Neural cell (in vitro differentiated cells): Measurements from ENCODE around the gene PTPRG. TPM values are rescaled to one million over a fixed set of nuclear protein-coding genes. Genes with fewer than 3 reads are reported as not detected.

Experiments used
- H2AFZ ChIP-seq: fragments of 200-600, 300-800 bp; sonication (generic), shearing (Covaris generic); 2 replicates; pipeline ENCODE4 v1.6.0; 2014; ENCODE audit warnings: low read depth, mild to moderate bottlenecking, antibody characterized with exemption, low read length, moderate library complexity
- H3F3A ChIP-seq: fragments of 200-600 bp; shearing (Covaris generic); 2 replicates; pipeline ENCODE4 v1.6.1; 2016; ENCODE audit warnings: mild to moderate bottlenecking, moderate library complexity, mixed read lengths, antibody characterized with exemption, low read length; ENCODE audit not compliant: insufficient read depth, poor library complexity, severe bottlenecking
- H3K27ac ChIP-seq: fragments of 200-600, 300-800 bp; sonication (generic), shearing (Covaris generic); 2 replicates; pipeline ENCODE4 v1.5.1; 2014; ENCODE audit warnings: mild to moderate bottlenecking, low read length, moderate library complexity
- H3K27me3 ChIP-seq: fragments of 300-800, 200-600 bp; sonication (generic), shearing (Covaris generic); 2 replicates; pipeline ENCODE4 v1.6.0; 2014; ENCODE audit warnings: mild to moderate bottlenecking, low read depth, low read length, moderate library complexity; ENCODE audit not compliant: insufficient read depth
- H3K36me3 ChIP-seq: fragments of 300-800, 200-600 bp; sonication (generic), shearing (Covaris generic); 2 replicates; pipeline ENCODE4 v1.5.1; 2014; ENCODE audit warnings: mild to moderate bottlenecking, antibody characterized with exemption, low read length, moderate library complexity; ENCODE audit not compliant: insufficient read depth
- H3K4me2 ChIP-seq: fragments of 300-800, 200-600 bp; sonication (generic), shearing (Covaris generic); 2 replicates; pipeline ENCODE4 v1.6.0; 2014; ENCODE audit warnings: mild to moderate bottlenecking, low read length
- H3K4me3 ChIP-seq: fragments of 300-800, 200-600 bp; sonication (generic), shearing (Covaris generic); 2 replicates; pipeline ENCODE4 v1.5.1; 2014; ENCODE audit warnings: mild to moderate bottlenecking, low read length, moderate library complexity
- H3K79me2 ChIP-seq: fragments of 200-600 bp; shearing (Covaris generic); replicated peaks from 2 replicates; pipeline ENCODE4 v1.6.0; 2014; ENCODE audit warnings: mild to moderate bottlenecking, low read length, moderate library complexity; ENCODE audit not compliant: insufficient read depth
- H3K9ac ChIP-seq: fragments of 300-800, 200-600 bp; sonication (generic), shearing (Covaris generic); 2 replicates; pipeline ENCODE4 v1.6.1; 2016; ENCODE audit warnings: mild to moderate bottlenecking, low read length, mixed read lengths
- H3K9me2 ChIP-seq: fragments of 200-600 bp; shearing (Covaris generic); 2 replicates; pipeline ENCODE4 v1.6.1; 2016; ENCODE audit warnings: mild to moderate bottlenecking, low read length, mixed read lengths; ENCODE audit not compliant: insufficient read depth
- H3K9me3 ChIP-seq: fragments of 200-600, 300-800 bp; sonication (generic), shearing (Covaris generic); 2 replicates; pipeline ENCODE4 v1.6.1; 2016; ENCODE audit warnings: mild to moderate bottlenecking, mixed run types, low read length, moderate library complexity, mixed read lengths
- H4K20me1 ChIP-seq: fragments of 200-600 bp; shearing (Covaris generic); 2 replicates; pipeline ENCODE4 v1.6.1; 2016; ENCODE audit warnings: mild to moderate bottlenecking, mixed run types; ENCODE audit not compliant: insufficient read depth
- EP300 ChIP-seq: fragments of 450-650 bp; conservative IDR thresholded peaks from 2 replicates; pipeline ENCODE4 v1.6.1; 2014; ENCODE audit warnings: antibody characterized with exemption, mild to moderate bottlenecking, moderate library complexity; ENCODE audit not compliant: poor library complexity, severe bottlenecking
- EZH2 ChIP-seq: fragments of 200-600, 300-800 bp; shearing (Covaris generic), sonication (generic); IDR thresholded peaks from 2 replicates; pipeline ENCODE4 v1.6.1; 2014; ENCODE audit warnings: antibody characterized with exemption, low read length, borderline replicate concordance, mild to moderate bottlenecking; ENCODE audit not compliant: insufficient read depth, poor library complexity, severe bottlenecking
- MXI1 ChIP-seq: fragments of 450-650 bp; conservative IDR thresholded peaks from 2 replicates; pipeline ENCODE4 v1.6.1; 2014; ENCODE audit warnings: antibody characterized with exemption, mild to moderate bottlenecking; ENCODE audit not compliant: poor library complexity, severe bottlenecking
- POLR2AphosphoS5 ChIP-seq: IDR thresholded peaks from 2 replicates; pipeline ENCODE4 v1.6.1; 2012
- RAD21 ChIP-seq: fragments of 450-650 bp; conservative IDR thresholded peaks from 2 replicates; pipeline ENCODE4 v1.6.1; 2014; ENCODE audit warnings: antibody characterized with exemption, mild to moderate bottlenecking, moderate library complexity
- SMC3 ChIP-seq: fragments of 450-650 bp; conservative IDR thresholded peaks from 2 replicates; pipeline ENCODE4 v1.6.1; 2014; ENCODE audit warnings: antibody characterized with exemption, mild to moderate bottlenecking, moderate library complexity; ENCODE audit not compliant: poor library complexity
- TAF1 ChIP-seq: IDR thresholded peaks from 2 replicates; pipeline ENCODE4 v1.6.1; 2012; ENCODE audit warnings: low read depth
- polyA plus RNA-seq: library from polyadenylated mRNA; depleted of rRNA; stranded (reverse); fragments of >200 nt; gene quantifications from 2 replicates; pipeline ENCODE4 v1.2.3, GENCODE V29; 2014
- TF ChIP-seq, protein P1 (sequence below): fragments of 450-650 bp; IDR thresholded peaks from 2 replicates; pipeline ENCODE4 v1.5.1; 2014; ENCODE audit warnings: antibody characterized with exemption, mild to moderate bottlenecking, moderate library complexity; ENCODE audit not compliant: poor library complexity, severe bottlenecking
- TF ChIP-seq, protein P2 (sequence below): IDR thresholded peaks from 2 replicates; pipeline ENCODE4 v1.6.1; 2012; ENCODE audit warnings: borderline replicate concordance

Gene PTPRG
- polyA plus RNA-seq, 1 donor from 2014 or later: 33.1 TPM

DNA sequence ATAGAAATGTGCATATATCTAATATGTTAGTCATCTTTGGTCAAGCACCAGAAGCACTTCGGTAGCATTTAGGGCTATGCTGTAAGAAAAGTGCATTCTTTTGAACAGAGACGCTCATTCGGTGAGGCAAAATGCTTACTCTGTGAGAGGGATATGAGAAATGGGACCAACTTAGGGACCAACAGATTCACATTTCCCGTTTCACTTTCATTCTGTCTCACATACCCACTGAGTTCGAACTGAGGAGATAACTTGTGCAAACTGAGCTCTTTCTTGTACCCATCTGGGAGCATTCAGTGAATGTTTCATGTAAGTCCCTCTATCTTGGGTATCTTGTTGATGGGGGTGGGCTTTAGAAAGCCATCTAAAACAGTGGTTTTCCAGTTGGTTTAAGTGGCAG lies 676.6 kb downstream of the PTPRG start:
- Histone ChIP-seq H3K79me2 (no peaks in the 10 kb centered on the region), H3K9me3 (no peaks in the 10 kb centered on the region), H3K4me2 (no peak overlapping the region), H4K20me1 (no peaks in the 10 kb centered on the region), H3K36me3 (no peaks in the 10 kb centered on the region), H3F3A (peaks cover 3% of the 10 kb centered on the region), H3K9ac (no peak overlapping the region), H3K27me3 (no peaks in the 10 kb centered on the region), H3K9me2 (no peaks in the 10 kb centered on the region), H2AFZ (no peak overlapping the region), H3K27ac (no peak overlapping the region), H3K4me3 (no peak overlapping the region)
- TF ChIP-seq MXI1 (no peak), POLR2AphosphoS5 (no peak), SMC3 (no peak), EZH2 (no peak), TAF1 (no peak), RAD21 (no peak)
- TF ChIP-seq, protein P1, sequence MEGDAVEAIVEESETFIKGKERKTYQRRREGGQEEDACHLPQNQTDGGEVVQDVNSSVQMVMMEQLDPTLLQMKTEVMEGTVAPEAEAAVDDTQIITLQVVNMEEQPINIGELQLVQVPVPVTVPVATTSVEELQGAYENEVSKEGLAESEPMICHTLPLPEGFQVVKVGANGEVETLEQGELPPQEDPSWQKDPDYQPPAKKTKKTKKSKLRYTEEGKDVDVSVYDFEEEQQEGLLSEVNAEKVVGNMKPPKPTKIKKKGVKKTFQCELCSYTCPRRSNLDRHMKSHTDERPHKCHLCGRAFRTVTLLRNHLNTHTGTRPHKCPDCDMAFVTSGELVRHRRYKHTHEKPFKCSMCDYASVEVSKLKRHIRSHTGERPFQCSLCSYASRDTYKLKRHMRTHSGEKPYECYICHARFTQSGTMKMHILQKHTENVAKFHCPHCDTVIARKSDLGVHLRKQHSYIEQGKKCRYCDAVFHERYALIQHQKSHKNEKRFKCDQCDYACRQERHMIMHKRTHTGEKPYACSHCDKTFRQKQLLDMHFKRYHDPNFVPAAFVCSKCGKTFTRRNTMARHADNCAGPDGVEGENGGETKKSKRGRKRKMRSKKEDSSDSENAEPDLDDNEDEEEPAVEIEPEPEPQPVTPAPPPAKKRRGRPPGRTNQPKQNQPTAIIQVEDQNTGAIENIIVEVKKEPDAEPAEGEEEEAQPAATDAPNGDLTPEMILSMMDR: no peak

DNA sequence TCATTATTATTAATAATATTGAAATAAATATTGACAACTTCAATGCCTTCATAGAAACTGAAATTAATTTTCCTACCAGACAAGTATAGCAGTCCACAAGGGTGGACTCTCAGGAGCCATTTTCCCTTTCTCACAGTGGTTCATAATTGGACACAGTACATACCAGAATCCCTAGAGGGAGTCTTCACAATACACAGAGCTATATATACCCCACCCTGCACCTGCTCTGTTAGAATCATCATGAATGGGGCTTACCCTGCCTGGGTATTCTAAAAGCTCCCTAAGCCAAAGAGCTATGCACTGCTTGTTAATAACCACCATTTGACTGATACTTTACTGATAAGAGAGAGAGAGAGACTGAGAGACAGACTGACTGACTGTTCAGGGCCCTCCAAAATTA lies 677.1 kb downstream of the PTPRG start:
- Histone ChIP-seq H3F3A (peaks cover 3% of the 10 kb centered on the region), H3K4me3 (no peak overlapping the region), H3K9me2 (no peaks in the 10 kb centered on the region), H3K27me3 (no peaks in the 10 kb centered on the region), H3K27ac (no peak overlapping the region), H4K20me1 (no peaks in the 10 kb centered on the region), H3K36me3 (no peaks in the 10 kb centered on the region), H3K9ac (no peak overlapping the region), H2AFZ (no peak overlapping the region), H3K4me2 (no peak overlapping the region), H3K9me3 (no peaks in the 10 kb centered on the region), H3K79me2 (no peaks in the 10 kb centered on the region)
- TF ChIP-seq RAD21 (no peak), POLR2AphosphoS5 (no peak), TAF1 (no peak)
- TF ChIP-seq, protein P2, sequence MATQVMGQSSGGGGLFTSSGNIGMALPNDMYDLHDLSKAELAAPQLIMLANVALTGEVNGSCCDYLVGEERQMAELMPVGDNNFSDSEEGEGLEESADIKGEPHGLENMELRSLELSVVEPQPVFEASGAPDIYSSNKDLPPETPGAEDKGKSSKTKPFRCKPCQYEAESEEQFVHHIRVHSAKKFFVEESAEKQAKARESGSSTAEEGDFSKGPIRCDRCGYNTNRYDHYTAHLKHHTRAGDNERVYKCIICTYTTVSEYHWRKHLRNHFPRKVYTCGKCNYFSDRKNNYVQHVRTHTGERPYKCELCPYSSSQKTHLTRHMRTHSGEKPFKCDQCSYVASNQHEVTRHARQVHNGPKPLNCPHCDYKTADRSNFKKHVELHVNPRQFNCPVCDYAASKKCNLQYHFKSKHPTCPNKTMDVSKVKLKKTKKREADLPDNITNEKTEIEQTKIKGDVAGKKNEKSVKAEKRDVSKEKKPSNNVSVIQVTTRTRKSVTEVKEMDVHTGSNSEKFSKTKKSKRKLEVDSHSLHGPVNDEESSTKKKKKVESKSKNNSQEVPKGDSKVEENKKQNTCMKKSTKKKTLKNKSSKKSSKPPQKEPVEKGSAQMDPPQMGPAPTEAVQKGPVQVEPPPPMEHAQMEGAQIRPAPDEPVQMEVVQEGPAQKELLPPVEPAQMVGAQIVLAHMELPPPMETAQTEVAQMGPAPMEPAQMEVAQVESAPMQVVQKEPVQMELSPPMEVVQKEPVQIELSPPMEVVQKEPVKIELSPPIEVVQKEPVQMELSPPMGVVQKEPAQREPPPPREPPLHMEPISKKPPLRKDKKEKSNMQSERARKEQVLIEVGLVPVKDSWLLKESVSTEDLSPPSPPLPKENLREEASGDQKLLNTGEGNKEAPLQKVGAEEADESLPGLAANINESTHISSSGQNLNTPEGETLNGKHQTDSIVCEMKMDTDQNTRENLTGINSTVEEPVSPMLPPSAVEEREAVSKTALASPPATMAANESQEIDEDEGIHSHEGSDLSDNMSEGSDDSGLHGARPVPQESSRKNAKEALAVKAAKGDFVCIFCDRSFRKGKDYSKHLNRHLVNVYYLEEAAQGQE: no peak

DNA sequence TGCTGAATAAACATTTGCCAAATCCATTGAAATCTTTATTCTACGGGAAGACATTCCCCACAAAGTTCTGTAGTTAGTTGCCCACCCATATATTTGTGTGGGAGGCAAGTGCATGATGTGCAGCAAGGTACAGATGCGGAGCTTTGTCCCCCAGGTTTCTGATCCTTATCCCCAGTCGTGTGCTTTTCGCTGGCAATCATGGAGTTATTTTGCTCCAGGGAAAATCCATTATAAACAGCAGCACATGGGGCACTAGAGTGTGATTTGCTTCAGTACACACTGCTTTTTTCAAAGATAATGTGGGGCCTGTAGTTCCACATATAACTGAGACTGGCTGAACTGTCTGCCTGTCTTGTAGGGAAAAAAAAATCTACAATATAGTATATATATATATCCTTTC lies 679.9 kb downstream of the PTPRG start:
- H3K27ac ChIP-seq: no peak overlapping the region

More for the DNA sequence above, 679.9 kb downstream of the PTPRG start:
- Histone ChIP-seq H2AFZ (no peak overlapping the region), H4K20me1 (no peaks in the 10 kb centered on the region), H3K9me2 (no peaks in the 10 kb centered on the region), H3F3A (peaks cover 3% of the 10 kb centered on the region), H3K79me2 (no peaks in the 10 kb centered on the region), H3K9ac (no peak overlapping the region), H3K36me3 (no peaks in the 10 kb centered on the region), H3K27me3 (no peaks in the 10 kb centered on the region), H3K4me2 (no peak overlapping the region), H3K4me3 (no peak overlapping the region), H3K9me3 (no peaks in the 10 kb centered on the region)
- TF ChIP-seq EZH2: no peak
- TF ChIP-seq, protein P1: no peak
- no peak for TF ChIP-seq EP300
- no peak for TF ChIP-seq RAD21
- TF ChIP-seq TAF1: no peak
- TF ChIP-seq, protein P2: no peak
- TF ChIP-seq MXI1: no peak
- TF ChIP-seq POLR2AphosphoS5: no peak
- TF ChIP-seq SMC3: no peak
